Muscle layer of duodenum (tissue), 2 donors: ENCODE measurements around the gene PPM1A.

Source experiments
- H3K27ac ChIP-seq: one replicate; pipeline ENCODE4 v1.7.0; 2013; ENCODE audit warnings: mild to moderate bottlenecking, low read length
- H3K27me3 ChIP-seq: one replicate; pipeline ENCODE4 v1.7.0; 2013; ENCODE audit warnings: low read depth, mild to moderate bottlenecking, control low read depth, low read length
- H3K36me3 ChIP-seq, 2 donors: one replicate each; pipeline ENCODE4 v1.7.0; 2013; ENCODE audit warnings: low read length in 2 of 2, control low read depth in 1 of 2, mild to moderate bottlenecking in 1 of 2; ENCODE audit not compliant: insufficient read depth in 2 of 2, control insufficient read depth in 1 of 2
- H3K4me1 ChIP-seq, 2 donors: one replicate each; pipeline ENCODE4 v1.7.0; 2013; ENCODE audit warnings: low read length in 2 of 2, mild to moderate bottlenecking in 2 of 2, control low read depth in 1 of 2, moderate library complexity in 1 of 2; ENCODE audit not compliant: insufficient read depth in 2 of 2, control insufficient read depth in 1 of 2
- H3K4me3 ChIP-seq, 2 donors: one replicate each; pipeline ENCODE4 v1.7.0; 2013; ENCODE audit warnings: low read length in 2 of 2, low read depth in 1 of 2, mild to moderate bottlenecking in 1 of 2
- H3K9me3 ChIP-seq, 2 donors: one replicate each; pipeline ENCODE4 v1.7.0; 2013; ENCODE audit warnings: low read length in 2 of 2, control low read depth in 1 of 2, mild to moderate bottlenecking in 1 of 2; ENCODE audit not compliant: control insufficient read depth in 1 of 2
- donor health status: healthy.

Gene PPM1A

GRCh38 chr14:60249321-60250256 lies 568 bp downstream of the PPM1A start:
- no peaks in the 10 kb centered on the region for H3K27me3 ChIP-seq
- no peaks in the 10 kb centered on the region for H3K9me3 ChIP-seq
- peaks cover 15 to 28% of the 10 kb centered on the region in 2 donors for H3K4me1 ChIP-seq
- peak overlapping the region; percentile 81 to 93 for H3K4me3 ChIP-seq
- peak overlapping the region; percentile 83 for H3K27ac ChIP-seq
- H3K36me3 ChIP-seq = peaks cover 0 to 8% of the 10 kb centered on the region in 2 donors

GRCh38 chr14:60250257-60251035 lies 1.4 kb downstream of the PPM1A start:
- peak overlapping the region; percentile 81 to 93 for H3K4me3 ChIP-seq
- H3K4me1 ChIP-seq = peaks cover 15 to 30% of the 10 kb centered on the region in 2 donors
- H3K36me3 ChIP-seq = peaks cover 0 to 8% of the 10 kb centered on the region in 2 donors
- H3K27ac ChIP-seq = peak overlapping the region; percentile 83
- H3K9me3 ChIP-seq = no peaks in the 10 kb centered on the region
- no peaks in the 10 kb centered on the region for H3K27me3 ChIP-seq

GRCh38 chr14:60251877-60252276 lies 2.9 kb downstream of the PPM1A start:
- peaks cover 0 to 8% of the 10 kb centered on the region in 2 donors for H3K36me3 ChIP-seq
- H3K4me3 ChIP-seq = peak overlapping the region; percentile 3 to 81
- H3K27ac ChIP-seq = no peak overlapping the region
- peaks cover 15 to 42% of the 10 kb centered on the region in 2 donors for H3K4me1 ChIP-seq
- H3K9me3 ChIP-seq = no peaks in the 10 kb centered on the region
- no peaks in the 10 kb centered on the region for H3K27me3 ChIP-seq

GRCh38 chr14:60252630-60253029 lies 3.6 kb downstream of the PPM1A start:
- Histone ChIP-seq H3K27ac (no peak overlapping the region), H3K9me3 (no peaks in the 10 kb centered on the region), H3K4me1 (peaks cover 15 to 49% of the 10 kb centered on the region in 2 donors), H3K27me3 (no peaks in the 10 kb centered on the region), H3K36me3 (peaks cover 0 to 8% of the 10 kb centered on the region in 2 donors), H3K4me3 (peak overlapping the region in 1 of 2 donors; percentile 3)

- Histone ChIP-seq H3K36me3 (peaks cover 0 to 2% of the 10 kb centered on the region in 2 donors), H3K9me3 (no peaks in the 10 kb centered on the region), H3K27me3 (no peaks in the 10 kb centered on the region), H3K4me1 (peaks cover 20 to 59% of the 10 kb centered on the region in 2 donors), H3K4me3 (peak overlapping the region in 1 of 2 donors; percentile 3), H3K27ac (no peak overlapping the region)
These were observed 4.6 kb downstream of the PPM1A start for GRCh38 chr14:60253649-60254048.

GRCh38 chr14:60254176-60254575 lies 5.2 kb downstream of the PPM1A start:
- Histone ChIP-seq H3K27me3 (no peaks in the 10 kb centered on the region), H3K4me1 (peaks cover 20 to 60% of the 10 kb centered on the region in 2 donors), H3K4me3 (peak overlapping the region in 1 of 2 donors; percentile 3), H3K36me3 (no peaks in the 10 kb centered on the region), H3K27ac (no peak overlapping the region), H3K9me3 (no peaks in the 10 kb centered on the region)

GRCh38 chr14:60257865-60258264 lies 8.8 kb downstream of the PPM1A start:
- H3K4me1 ChIP-seq = peaks cover 11 to 42% of the 10 kb centered on the region in 2 donors
- H3K27me3 ChIP-seq = no peaks in the 10 kb centered on the region
- H3K36me3 ChIP-seq = no peaks in the 10 kb centered on the region
- no peak overlapping the region for H3K4me3 ChIP-seq
- no peaks in the 10 kb centered on the region for H3K9me3 ChIP-seq
- no peak overlapping the region for H3K27ac ChIP-seq

- Histone ChIP-seq H3K9me3 (peaks cover 0 to 19% of the 10 kb centered on the region in 2 donors), H3K27ac (no peak overlapping the region), H3K4me3 (no peak overlapping the region), H3K27me3 (no peaks in the 10 kb centered on the region), H3K36me3 (peaks cover 0 to 5% of the 10 kb centered on the region in 2 donors), H3K4me1 (no peaks in the 10 kb centered on the region)
These were observed 16.1 kb downstream of the PPM1A start for GRCh38 chr14:60265163-60265562.

GRCh38 chr14:60266021-60266937 lies 17.3 kb downstream of the PPM1A start:
- H3K27ac ChIP-seq = no peak overlapping the region
- peaks cover 0 to 19% of the 10 kb centered on the region in 2 donors for H3K9me3 ChIP-seq
- no peak overlapping the region for H3K4me3 ChIP-seq
- no peaks in the 10 kb centered on the region for H3K27me3 ChIP-seq
- peaks cover 0 to 5% of the 10 kb centered on the region in 2 donors for H3K36me3 ChIP-seq
- no peaks in the 10 kb centered on the region for H3K4me1 ChIP-seq

- no peak overlapping the region for H3K27ac ChIP-seq
- no peaks in the 10 kb centered on the region for H3K27me3 ChIP-seq
- H3K36me3 ChIP-seq = no peaks in the 10 kb centered on the region
- no peaks in the 10 kb centered on the region for H3K9me3 ChIP-seq
- peaks cover 0 to 30% of the 10 kb centered on the region in 2 donors for H3K4me1 ChIP-seq
- H3K4me3 ChIP-seq = no peak overlapping the region
These were observed 23.2 kb downstream of the PPM1A start for GRCh38 chr14:60272177-60272576.
